NCI-H1092 (cell line): ENCODE measurements around the gene TCF7L1.
"Not testable (repeated sequence)": the region's sequence is repeated elsewhere in the genome, so short reads cannot be mapped to it uniquely, and the experiment has no call there.

Source experiments
- DNase-seq: peaks from one replicate; lab custom pipeline; 2025; lab: John Stamatoyannopoulos, UW

Gene TCF7L1, protein sequence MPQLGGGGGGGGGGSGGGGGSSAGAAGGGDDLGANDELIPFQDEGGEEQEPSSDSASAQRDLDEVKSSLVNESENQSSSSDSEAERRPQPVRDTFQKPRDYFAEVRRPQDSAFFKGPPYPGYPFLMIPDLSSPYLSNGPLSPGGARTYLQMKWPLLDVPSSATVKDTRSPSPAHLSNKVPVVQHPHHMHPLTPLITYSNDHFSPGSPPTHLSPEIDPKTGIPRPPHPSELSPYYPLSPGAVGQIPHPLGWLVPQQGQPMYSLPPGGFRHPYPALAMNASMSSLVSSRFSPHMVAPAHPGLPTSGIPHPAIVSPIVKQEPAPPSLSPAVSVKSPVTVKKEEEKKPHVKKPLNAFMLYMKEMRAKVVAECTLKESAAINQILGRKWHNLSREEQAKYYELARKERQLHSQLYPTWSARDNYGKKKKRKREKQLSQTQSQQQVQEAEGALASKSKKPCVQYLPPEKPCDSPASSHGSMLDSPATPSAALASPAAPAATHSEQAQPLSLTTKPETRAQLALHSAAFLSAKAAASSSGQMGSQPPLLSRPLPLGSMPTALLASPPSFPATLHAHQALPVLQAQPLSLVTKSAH

DNA sequence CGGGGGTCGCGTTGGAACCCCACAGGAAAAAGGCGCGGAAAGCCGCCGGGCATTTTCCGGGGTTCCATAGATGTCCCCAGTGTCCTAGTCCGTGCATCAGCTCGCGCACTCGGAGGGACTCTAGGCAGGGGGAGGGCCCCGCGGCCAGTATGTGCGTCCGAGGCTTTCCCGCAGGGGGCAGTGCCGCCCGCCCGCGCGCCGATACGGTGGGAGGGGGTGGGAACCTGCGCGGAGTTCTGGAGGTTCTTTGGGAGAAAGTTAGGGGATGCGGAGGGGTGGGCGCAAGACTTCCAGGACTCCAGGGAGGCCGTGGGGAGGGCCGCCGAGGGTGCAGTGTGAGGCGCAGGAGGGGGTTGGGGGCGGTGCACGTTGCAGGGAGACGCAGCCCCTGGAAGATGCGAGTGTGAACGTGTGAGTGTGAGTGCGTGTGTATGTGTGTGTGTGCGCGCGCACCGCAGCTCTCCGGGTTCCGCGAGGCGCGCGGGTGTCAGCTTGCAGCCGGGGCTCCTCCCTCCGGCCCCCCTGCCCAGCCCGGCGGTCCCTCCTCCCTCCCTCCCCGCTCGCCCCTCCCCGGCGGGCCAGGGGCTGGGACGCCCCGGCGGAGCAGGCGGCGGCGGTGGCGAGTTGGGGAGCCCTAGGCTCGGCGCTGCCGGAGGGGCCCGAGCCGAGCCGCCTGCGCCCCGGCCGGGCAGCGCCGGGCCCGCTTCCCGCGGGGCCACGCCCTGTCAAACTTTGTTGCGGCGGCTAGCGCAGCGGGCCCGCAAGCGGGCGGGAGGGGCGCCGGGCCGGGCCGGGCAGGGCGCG lies at the start of gene TCF7L1:
Gene TCF7L1, plus strand, starts transcription at position 559 of the 804 bp plus-strand sequence. CDS start 293 bp downstream, outside the sequence.
- peak; percentile 19 for DNase-seq

DNA sequence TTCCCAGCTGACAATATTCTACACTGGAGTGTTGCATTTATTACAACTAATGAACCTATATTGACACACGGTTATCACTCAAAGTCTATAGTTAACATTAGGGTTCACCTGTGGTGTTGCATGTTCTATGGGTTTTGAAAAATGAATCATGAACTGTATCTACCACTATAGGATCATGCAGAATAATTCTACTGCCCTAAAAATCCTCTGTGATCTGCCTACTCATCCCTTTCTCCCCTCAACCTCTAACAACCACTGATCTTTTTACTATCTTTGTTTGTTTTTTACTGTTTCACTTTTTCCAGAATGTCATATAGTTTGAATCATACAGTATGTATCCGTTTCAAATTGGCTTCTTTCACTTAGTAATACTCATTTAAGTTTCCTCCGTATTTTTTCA lies 47.6 kb upstream of the TCF7L1 start:
- DNase-seq = no peak

DNA sequence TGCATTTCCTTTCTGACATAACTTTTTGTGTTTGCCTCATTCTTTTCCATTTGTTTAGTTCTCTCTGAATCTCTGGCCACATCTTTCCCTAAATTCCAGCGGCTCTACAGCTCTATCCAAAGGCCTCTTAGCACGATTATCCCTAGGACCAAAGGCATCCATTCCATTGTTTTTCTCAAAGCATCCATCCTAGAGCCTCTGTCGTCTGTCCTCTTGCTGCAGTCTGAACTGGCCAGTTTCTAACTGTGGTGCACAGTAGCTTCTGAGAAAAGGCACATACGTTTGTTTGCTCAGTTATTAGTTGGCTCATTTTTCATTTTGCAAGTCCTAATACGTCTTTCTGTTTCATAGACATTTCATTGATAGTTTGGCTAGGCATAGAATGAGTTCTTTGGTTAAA lies 45.7 kb upstream of the TCF7L1 start:
- no peak for DNase-seq

DNA sequence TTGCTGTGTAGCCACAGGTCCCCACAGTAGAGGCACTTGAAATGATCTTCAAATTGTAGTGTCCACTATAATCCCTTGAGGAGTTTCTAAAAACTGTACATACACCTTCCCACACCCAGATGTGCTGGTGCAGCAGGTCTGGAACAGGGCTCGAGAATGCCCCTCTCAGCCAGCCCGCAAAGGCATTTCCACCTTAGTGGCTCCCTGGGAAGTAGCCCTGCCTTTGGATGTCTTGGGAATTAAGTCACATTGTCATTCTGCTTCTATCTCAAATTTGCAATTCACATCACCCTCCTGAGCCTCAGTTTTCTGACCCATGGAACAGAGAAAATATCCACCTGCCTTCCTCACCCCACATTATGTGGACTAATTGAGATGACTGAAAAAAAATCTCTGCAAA lies 44.3 kb upstream of the TCF7L1 start:
- DNase-seq = no peak

DNA sequence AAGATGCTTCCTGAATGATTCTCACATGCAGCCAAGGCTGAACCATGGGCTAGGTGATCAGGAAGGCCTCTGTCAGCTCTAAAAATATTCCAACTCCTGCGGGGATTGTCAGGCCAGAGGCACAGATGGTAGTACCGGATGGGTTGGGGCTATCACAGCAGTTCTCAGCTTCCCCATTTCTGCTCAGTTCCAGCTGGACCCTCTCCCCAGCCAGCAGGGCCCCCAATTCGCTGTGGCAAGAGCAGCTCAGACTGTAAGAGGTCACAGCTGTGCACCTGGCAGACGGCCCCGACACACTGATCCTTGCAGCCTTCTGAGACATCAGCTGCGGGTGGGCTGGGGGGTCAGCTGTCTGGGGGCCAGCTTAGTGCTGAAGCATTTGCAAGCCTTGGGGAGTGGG lies 43.6 kb upstream of the TCF7L1 start:
- no peak for DNase-seq

DNA sequence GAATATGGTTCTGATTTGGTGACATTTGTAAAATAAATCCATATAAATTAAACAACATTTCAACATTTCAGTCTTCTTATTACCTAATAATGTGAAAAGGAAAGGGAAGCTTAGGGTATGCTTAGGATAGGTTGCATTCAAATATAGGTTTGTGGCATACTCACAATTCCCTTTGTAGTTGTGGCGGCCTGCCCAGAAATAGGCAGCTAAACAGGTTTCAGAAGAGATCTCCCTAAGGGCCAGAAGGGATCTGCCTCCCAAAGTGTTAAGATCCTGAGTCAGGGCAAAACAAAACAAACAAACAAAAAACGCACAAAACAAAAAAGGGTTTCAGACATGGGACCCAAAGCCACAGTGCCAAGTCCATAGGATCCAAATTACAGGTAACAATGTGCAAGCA lies 41.4 kb upstream of the TCF7L1 start:
- no peak for DNase-seq

DNA sequence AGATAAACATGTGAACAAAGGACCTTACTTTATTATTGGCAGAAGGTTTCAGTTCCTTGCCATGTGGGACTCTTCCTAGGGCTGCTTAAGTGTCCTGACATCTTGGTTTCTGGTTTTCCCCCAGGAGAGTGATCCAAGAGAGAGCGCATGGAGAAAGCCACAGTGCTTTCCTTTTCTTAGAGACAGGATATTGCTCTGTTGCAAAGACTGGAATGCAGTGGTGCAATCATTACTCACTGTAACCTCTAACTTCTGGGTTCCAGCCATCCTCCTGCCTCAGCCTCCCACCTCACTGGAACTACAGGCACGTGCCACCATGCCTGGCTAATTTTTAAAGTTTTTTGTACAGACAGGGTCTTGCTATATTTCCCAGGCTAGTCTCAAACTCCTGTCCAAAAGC lies 38.1 kb upstream of the TCF7L1 start:
- DNase-seq = no peak

DNA sequence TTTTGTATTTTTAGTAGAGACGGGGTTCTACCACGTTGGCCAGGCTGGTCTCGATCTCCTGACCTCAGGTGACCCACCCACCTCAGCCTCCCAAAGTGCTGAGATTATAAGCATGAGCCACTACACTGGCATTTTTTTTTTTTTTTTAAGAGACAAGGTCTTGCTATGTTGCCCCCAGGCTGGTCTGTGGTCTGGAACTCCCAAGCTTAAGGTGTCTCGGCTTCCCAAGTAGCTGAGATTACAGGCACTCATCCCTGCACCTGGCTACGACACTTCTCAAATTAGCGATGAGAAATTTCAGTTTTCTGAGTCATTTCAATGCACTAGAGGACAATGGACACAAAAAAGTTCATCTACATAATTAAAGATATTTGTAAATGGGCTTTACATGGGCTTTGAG lies 36.6 kb upstream of the TCF7L1 start:
- DNase-seq = no peak

DNA sequence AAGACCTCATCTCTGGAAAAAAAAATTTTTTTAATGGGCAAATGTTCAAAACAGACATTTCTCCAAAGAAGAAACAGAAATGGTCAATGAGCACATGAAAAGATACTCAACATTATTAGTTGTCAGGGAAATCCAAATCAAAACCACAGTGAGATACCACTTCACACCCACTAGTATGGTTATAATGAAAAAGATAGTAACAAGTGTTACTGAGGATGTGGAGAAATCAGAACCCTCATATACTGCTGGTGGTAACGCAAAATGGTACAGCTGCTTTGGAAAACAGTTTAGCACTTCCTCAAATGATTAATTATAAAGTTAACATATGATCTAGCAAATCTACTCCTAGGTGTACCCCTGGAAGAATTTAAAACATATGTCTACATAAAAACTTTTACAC lies 29.0 kb upstream of the TCF7L1 start:
- no peak for DNase-seq

DNA sequence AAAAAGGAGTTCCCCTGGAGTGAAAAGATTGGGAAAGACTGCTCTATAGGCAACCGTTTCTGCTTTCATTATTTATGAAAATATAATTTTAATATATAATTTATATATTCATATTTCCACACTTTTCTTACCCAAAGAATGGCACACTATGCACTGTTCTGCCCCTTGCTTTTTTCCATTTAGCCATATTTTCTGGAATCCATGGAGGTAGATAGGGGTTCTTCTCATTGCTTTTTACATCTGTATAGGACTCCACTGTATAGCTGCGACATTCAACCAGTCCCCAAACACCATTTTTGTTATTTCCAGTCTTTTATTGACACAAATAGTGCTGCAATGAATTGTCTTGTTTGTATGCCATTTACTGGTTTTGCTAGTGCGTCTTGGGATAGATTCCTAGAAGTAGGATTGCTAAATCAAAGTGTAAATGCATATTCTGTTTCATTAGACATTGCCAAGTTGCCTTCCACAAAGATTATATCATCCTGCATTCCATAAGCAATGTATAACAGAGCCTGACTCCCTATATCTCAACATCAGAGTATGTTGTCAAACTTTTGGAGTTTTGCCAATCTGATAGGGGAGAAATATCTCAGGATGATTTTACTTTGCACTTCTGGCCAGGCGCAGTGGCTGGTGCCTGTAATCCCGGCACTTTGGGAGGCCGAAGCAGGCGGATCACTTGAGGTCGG lies 26.6 kb upstream of the TCF7L1 start:
- no peak for DNase-seq

DNA sequence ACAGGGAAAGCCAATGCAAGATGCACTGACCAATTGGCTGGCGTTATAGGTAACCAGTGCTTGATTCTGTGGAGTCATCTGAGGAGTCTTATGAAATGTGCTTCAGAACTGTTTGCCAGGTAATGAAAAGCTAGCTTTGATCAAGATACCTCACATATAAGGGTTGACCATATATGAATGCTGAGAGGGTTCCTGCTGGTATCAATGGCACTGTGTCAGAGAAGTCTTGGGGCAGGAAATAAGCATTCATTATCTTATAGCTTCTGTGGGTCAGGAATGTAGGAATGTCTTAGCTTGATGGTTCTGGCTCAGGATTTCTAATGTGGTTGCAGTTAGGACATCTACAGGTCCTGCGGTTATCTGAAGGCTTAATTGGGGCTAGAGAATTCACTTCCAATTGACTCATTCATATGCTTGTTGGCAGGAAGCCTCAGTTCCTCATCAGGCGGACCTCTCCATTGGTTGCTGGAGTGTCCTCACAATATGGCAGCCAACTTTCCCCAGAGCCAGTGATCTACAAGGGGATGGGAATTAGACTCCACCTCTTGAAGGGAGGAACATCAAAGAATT lies 22.1 kb upstream of the TCF7L1 start:
- no peak for DNase-seq

DNA sequence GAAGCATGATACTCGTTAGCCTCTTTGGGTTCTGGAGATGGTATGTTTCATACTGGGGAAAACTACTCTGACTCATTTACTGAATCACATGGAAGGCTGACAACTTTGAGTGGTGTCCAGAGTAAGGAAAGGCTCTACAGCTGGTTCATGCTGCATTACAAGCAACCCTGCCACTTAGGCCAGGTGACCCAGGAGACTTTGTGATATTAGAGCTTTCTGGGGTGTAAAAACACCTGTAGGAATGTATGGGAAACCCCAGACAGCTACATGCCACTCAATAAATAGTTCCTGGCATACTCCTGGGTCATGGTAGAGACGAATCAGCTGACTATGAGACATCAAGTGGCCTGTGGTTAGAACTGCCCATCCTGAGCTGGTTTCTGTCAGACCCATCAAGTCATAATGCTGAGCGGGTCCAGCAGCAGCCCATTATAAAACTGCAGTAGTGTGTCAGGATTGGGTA lies 21.3 kb upstream of the TCF7L1 start:
- DNase-seq = no peak

DNA sequence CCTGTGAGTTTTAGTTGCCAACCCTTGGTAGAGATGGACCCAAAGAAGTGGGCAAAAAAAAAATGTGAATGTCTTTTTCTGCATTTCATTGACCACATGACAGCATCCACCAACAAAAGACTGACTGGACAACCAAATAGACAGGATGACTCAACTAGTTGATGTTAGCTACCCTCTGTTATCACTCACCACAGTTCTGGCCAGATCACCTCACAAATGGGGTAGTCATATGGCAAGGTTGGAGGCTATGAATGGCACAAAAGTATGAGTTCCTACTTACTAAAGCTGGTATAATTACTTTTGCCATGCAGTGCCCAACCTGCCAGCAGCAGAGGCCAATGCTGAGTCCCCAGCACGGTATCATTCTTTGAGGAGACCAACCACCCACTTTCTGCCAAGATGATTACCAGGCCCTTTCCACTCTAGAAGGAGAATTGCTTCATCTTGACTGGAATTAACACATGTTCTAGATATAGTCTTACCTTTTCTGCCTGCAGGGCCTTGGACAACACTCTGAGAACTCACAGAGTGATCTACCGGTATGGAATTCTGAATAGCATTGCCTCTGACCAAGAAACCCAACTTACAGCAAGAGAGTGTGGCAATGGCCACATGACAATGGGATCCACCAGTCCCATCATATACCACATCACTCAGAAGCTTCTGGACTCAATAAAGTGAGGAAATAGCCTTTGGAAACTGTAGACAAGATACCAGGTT lies 20.1 kb upstream of the TCF7L1 start:
- DNase-seq = no peak

DNA sequence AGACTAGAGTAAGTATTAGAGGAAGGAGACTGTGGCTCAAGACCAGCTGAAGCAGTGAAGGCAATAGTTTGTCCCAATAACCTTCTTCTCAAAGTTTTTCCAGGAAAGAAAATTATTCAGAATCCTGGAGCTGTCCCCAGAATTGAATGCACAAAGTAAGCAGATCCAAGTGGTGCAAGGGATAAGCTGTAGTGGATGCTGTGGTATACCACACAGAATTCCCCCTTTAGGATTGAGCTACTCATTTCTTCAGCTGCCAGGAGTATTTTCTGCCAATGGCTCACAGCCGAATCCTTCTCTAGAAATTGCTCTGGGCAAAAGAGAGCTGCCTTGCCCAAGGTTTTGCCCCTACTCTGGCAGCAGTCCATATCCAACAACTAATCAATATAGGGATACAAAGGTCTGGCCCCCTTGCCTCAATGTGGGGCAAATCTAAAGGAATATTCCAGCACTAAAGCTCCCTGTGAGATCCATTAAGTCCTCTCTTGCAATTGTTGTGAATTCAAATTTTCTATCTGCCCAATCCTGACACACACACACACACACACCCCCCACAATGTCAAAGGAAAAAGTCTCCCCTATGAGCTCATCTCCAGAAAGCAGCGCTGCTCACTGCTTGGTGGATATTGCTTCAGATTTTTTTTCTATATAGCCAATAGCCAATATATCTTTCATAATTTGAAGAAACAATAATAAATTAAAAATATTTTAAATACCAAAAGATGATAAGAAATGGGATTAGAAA lies 18.4 kb upstream of the TCF7L1 start:
- DNase-seq = no peak

DNA sequence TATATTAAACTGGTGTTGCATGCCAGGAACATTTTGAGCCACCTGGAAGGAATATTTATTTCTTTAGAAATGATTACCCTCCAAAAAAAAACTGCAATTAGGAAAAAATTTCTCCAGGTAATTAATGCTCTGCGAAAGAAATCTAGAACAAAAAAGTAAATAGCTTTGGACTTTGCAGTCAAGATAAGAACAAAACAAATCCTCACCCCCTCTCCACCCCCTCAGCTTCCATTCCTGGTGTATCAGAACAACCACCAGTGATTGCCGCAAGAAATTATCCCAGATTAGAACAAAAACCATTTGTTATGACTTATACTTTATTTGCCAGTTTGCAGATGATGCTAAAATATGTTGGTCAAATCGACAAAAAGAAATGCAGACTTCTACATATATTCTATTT lies 17.0 kb upstream of the TCF7L1 start:
- DNase-seq = no peak

DNA sequence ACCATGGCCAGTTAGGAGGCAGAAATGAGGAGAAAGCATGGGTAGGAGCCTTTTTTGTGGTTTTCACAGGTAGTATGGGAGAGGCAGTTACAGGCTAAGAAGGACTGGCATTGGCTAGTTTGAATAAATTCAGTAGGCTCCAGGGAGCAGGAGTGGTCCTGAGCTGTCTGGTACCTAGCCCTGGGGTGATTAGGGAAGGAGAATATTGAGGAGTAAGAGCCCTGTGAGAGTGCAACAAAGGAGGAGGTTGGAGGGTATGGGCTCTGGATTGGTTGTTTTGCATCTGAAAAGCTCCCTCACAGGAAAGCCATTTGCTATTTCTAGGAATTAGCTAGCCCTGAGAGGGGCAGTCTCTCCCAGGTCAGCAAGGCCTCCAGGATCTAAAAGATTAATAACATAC lies 13.3 kb upstream of the TCF7L1 start:
- no peak for DNase-seq

DNA sequence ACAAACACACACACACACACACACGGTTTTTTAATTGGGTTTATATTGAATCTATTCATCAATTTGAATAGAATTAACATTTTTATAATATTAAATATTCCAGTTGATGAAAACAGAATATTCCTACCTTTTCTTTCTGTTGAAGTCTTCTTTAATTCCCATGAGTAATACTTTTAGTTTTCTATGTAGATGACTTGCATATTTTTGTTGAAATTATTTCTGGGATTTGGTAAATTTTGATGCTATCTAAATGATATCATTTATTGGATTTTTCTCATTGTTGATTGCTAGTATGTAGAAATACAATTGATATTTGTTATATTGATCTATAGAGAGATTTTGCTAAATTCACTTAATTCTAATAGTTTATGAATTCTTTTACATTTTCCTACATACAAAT lies 12.8 kb upstream of the TCF7L1 start:
- no peak for DNase-seq

DNA sequence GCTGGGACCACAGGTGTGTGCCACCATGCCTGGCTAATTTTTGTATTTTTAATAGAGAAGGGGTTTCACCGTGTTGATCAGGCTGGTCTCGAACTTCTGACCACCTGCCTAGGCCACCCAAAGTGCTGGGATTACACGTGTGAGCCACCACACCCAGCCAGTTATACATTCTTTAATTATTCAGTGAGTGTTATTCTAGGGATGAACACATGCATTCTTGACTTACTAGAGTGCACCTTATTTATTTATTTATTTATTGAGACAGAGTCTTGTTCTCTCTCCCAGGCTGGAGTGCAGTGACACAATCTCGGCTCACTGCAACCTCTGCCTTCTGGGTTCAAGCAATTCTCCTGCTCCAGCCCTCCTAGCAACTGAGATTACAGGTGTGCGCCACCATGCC lies 6.7 kb upstream of the TCF7L1 start:
- DNase-seq = not testable (repeated sequence)

DNA sequence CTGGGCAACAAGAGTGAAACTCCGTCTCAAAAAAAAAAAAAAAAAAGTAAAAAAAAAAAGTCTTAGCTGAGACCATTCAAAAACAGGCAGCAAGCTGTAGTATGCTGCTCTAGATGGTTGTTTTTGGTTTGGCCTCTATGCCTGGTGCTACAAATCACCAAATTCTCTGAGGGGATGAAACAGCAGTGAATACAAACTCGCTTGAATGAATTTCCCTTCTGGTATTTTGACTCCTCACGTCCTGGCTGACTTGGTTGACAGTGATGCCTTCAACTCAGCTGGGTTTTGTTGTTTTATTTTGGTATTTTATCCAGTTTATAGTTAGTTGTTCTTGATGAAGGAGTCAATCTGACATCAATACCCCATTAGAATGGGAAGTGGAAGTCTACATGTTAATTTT lies 3.3 kb upstream of the TCF7L1 start:
- no peak for DNase-seq

DNA sequence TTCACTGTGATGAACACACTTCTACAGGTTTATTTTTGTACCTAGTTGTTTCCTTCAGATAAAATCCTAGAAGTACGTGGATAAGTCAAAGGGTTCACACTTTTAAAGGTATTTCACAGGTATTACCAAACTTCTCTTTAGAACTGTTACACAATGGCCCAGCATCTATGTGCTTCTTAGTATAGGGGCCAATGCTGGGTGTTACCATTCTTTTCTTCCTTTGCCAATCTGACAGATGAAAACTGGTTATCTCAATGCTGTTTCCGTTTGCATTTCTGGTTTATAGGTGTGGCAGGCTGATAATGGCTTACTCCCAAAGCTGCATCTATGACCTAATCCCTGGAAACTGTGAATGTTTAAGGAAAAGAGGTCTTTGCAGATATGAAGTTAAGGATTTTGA lies 2.8 kb upstream of the TCF7L1 start:
- DNase-seq = no peak

DNA sequence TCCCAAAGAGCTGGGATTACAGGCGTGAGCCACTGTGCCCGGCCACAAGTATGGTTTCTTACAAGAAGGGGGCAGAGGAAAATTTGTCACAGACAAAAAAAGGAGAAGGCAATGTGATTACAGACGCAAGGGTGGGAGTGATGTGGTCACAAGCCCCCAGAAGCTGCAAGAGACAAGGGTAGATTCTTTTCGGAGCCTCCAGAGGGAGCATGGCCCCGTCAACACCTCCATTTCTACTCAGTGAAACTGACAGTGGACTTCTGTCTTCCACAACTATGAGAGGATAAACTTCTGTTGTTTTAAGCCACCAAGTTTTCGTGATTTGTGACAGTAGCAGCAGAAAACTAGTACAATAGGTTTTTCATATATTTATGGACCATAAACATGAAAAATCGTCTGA lies 2.1 kb upstream of the TCF7L1 start:
- DNase-seq = no peak
